CD4-positive, alpha-beta T cell treated with Interleukin-21 for 1 hour (primary cell): ENCODE results near the gene STBD1.
"Not testable (repeated sequence)": the region's sequence is repeated elsewhere in the genome, so short reads cannot be mapped to it uniquely, and the experiment has no call there.

Experiments
- DNase-seq: peaks from one replicate; pipeline ENCODE4 v3.0.0-alpha.2; 2020

Gene STBD1

DNA sequence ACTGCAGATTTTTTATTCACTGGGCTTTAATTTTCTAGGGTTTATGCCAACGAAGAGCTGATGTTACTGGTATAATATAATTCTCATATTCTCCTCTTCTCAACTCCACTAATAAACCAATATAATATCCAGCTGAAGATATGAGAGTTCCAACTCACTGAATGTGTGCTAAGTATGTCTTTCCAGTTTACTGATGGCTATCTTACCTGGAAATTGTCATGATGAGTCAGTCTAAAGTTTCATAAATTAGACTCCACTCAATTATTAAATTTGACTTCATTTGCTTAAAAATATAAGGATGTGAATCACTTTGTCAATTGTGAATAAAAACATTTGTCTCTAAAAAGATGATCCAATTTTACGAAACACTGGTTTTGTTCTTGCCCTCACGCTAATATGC, 28.4 kb downstream of the STBD1 start:
- no peak for DNase-seq

DNA sequence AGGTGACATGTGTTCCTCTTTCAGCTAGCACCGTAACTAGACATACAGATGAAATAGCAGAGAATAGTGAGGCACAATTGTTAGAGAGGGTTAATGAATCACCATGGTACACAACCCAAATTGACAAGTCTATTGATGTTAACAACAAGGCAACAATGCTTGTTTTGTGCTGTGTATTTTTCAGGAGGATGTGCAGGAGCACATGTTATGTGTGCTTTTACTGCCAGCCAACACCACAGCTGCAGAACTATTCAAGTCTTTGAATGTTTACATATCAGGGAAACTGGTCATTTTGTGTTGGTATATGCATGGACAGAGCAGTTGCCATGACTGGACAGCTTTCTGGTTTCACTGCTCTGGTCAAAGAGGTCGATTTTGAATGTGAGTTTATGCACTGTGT, 32.8 kb downstream of the STBD1 start:
- DNase-seq: no peak

DNA sequence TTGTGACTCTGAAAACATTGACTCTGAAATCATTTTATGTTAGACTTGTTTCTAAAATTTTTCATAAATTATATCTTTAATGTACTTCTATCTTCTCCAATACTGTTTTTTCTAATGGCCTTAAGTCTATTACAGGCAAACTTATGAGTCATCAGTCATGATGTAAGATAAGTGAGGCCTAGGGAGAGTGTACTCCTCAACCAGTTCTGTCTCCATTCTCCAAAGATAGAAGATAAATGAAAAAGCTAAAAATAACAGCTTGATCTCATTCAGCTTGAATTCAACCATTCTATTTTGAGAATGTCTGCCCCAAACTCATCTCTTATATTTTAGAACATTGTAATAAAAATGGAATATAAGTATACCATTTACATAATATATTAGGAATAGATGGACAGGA, 34.5 kb downstream of the STBD1 start:
- DNase-seq: no peak

DNA sequence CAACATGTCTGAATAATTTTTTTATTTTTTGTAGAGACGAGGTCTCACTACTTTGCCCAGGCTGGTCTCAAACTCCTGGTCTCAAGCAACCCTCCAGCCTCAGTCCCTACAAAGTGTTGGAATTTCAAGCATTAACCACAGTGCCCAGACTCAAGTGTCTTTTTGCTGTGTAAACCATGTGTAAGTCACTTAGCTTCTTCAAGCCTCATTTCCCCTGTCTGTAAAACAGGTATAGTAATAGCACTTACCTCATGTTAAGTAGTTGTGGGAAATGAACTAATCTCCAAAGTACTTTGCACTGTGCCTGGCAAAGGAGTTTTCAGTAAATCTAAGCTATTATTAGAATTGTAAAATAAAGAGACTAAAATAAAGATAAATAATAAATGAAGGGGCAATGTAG, 35.7 kb downstream of the STBD1 start:
- DNase-seq: no peak

DNA sequence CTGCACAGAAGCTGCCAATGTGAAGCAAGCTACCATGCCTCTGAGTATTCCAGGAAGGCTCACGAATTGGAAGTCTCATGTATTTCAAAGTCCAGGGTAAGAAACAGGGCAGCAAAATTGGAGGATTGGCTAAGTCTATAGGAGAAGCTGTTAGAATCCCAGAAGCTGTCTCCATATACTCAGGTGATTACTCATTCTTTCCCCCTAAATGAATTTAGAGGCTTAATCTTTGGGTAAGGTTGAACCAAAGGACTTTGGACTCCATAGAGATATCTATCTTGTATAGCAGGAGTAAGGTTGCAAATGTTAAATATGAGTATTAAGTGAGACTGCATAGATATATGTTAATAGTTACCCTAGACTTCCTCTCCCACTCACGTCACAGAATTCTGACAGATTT, 36.3 kb downstream of the STBD1 start:
- DNase-seq: no peak

DNA sequence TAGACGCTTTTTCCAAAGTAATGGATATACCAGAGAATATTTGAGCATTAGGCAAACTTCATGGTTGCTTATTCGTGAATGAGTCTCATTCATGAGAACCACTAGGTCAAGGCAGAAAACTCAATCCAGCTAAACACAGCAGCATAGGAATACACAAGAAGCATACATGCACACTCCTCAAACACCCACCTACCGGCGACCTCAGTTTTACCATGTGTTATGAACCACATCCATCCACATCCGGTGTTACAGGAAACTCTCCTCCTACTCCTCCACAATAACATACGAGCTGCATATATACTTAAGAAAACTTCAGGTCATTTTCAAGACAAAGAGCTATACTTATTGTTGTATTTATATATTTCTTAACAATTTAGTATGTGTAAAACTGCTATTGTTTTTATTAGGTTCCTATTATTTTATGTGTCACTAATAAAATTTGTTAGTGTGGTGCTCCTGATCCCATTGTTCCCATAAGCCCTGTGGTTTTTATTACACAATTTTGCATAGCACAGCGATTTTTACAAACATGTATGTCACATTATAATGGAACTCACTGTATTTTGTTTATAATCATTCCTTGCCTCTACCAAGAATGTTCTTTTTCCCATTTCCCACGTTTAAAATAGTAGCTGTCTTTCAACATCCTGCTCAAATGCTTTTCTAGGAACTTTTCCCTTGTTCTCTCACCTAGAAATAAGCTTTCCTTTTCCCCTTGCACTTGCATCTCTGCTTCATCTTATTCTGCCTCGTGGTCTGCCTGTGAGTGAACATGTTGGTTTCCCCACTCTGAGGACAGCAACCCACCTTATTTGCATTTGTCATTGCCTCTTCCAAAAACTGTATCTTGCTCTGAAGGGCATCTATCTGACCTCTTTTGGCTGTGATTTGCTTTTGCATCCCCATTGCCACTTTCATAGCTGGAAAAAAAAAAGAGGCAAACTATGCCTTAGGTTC, 48.3 kb downstream of the STBD1 start:
- DNase-seq: peak; percentile 50

DNA sequence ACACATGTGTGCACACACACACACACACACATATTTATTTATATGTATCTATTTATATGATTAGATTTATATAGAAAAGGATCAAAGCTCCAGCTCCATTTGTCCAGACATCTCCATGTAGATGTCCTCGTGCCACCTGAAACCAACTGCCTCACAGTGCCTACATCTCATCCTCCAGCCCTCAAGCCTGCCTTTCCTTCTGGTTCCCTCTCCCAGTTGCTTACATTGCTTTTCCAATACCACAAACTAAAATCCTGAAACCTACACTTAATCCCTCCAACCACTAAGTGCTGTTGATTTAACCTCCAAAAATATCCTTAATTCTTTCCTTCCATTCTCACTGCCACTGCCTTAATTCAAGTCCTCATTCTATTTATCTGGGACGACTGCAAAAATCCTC, 51.4 kb downstream of the STBD1 start:
- DNase-seq: no peak

DNA sequence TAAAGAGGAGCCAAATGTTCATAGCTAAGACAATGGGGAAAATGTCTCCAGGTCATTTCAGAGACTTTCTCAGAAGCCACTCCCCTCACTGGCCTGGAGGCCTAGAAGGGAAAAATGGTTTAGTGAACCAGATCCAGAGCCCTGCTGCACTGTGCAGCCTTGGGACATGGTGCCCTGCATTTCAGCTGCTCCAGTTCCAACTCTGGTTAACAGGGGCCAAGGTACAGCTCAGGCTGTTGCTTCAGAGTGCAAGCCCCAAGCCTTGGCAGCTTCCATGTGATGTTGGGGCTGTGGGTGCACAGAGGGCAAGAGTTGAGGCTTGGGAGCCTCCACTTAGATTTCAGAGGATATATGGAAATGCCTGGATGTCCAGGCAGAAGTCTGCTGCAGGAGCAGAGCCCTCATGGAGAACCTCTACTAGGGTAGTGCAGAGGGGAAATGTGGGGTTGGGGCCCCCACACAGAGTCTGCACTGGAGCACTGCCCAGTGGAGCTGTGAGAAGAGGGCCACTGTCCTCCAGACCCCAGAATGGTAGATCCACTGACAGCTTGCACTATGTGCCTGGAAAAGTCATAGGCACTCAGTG, 53.4 kb downstream of the STBD1 start:
- DNase-seq: not testable (repeated sequence)
